Tibial artery (tissue), 4 donors: ENCODE results near the gene AP3B1.

Experiments
- DNase-seq, 2 donors: peaks; one replicate each; pipeline ENCODE4 v3.0.0-alpha.2; 2019
- H3K27ac ChIP-seq, 2 donors: fragments of 200-600 bp; sonication (generic) in 1 of 2; 1 replicate in 1 of 2; 2 replicates in 1 of 2; pipeline ENCODE4 v1.5.1; 2018 to 2019; ENCODE audit warnings: mild to moderate bottlenecking in 1 of 2
- H3K27me3 ChIP-seq, 2 donors: fragments of 200-600 bp; sonication (generic) in 1 of 2; one replicate each; pipeline versions ENCODE4 v1.5.1 to v1.6.0; 2016 to 2019
- H3K36me3 ChIP-seq, 3 donors: fragments of 200-600 bp; sonication (generic) in 2 of 3; one replicate each; pipeline ENCODE4 v1.5.1; 2016 to 2019; ENCODE audit warnings: mild to moderate bottlenecking in 2 of 3
- H3K4me1 ChIP-seq, 4 donors: fragments of 200-600 bp; sonication (generic) in 2 of 4; 1 replicate in 3 of 4; 2 replicates in 1 of 4; pipeline ENCODE4 v1.5.1; 2016 to 2019
- H3K4me3 ChIP-seq, 2 donors: fragments of 200-600 bp; sonication (generic) in 1 of 2; 1 replicate in 1 of 2; 2 replicates in 1 of 2; pipeline ENCODE4 v1.5.1; 2018 to 2019; ENCODE audit warnings: mild to moderate bottlenecking in 2 of 2
- H3K9me3 ChIP-seq, 3 donors: fragments of 200-600 bp; sonication (generic) in 1 of 3; one replicate each; pipeline ENCODE4 v1.5.1; 2016 to 2019
- intact Hi-C: fragments of 100-400 bp; cut with DNase I; formaldehyde crosslinking; loops from one replicate; pipeline ENCODE4 v1.15.0; 2023; ENCODE audit warnings: low total_unique reads
- TF ChIP-seq, protein P1 (sequence below), 2 experiments: fragments of 200-600 bp in 1 of 2; fragments of 450-650 bp in 1 of 2; IDR thresholded peaks; one replicate each; pipeline ENCODE4 v1.5.1; 2017 to 2019; ENCODE audit warnings: antibody characterized with exemption in 2 of 2, mild to moderate bottlenecking in 1 of 2, moderate library complexity in 1 of 2

AP3B1 gene

GRCh38 chr5:78234804-78235203 is 59.7 kb downstream of the AP3B1 start:
- TF ChIP-seq, protein P1, sequence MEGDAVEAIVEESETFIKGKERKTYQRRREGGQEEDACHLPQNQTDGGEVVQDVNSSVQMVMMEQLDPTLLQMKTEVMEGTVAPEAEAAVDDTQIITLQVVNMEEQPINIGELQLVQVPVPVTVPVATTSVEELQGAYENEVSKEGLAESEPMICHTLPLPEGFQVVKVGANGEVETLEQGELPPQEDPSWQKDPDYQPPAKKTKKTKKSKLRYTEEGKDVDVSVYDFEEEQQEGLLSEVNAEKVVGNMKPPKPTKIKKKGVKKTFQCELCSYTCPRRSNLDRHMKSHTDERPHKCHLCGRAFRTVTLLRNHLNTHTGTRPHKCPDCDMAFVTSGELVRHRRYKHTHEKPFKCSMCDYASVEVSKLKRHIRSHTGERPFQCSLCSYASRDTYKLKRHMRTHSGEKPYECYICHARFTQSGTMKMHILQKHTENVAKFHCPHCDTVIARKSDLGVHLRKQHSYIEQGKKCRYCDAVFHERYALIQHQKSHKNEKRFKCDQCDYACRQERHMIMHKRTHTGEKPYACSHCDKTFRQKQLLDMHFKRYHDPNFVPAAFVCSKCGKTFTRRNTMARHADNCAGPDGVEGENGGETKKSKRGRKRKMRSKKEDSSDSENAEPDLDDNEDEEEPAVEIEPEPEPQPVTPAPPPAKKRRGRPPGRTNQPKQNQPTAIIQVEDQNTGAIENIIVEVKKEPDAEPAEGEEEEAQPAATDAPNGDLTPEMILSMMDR (IDR thresholded peaks at IDR 0.05): no peak
- intact Hi-C loops: no loop called here
- Histone ChIP-seq H3K4me3 (no peak overlapping the region), H3K4me1 (peaks cover 0 to 21% (median 0%) of the 10 kb centered on the region in 4 donors), H3K27ac (no peak overlapping the region), H3K27me3 (no peaks in the 10 kb centered on the region), H3K9me3 (no peaks in the 10 kb centered on the region), H3K36me3 (peaks cover 0 to 6% (median 0%) of the 10 kb centered on the region in 3 donors)
- DNase-seq: no peak

- DNase-seq: no peak
- intact Hi-C loops: no loop called here
- no peak overlapping the region for H3K27ac ChIP-seq
- H3K4me3 ChIP-seq: no peak overlapping the region
- no peaks in the 10 kb centered on the region for H3K36me3 ChIP-seq
- no peaks in the 10 kb centered on the region for H3K9me3 ChIP-seq
- peaks cover 0 to 21% (median 0%) of the 10 kb centered on the region in 4 donors for H3K4me1 ChIP-seq
- no peaks in the 10 kb centered on the region for H3K27me3 ChIP-seq
- TF ChIP-seq, protein P1 (IDR thresholded peaks at IDR 0.05): no peak
Measured at GRCh38 chr5:78232163-78232562, 62.3 kb downstream of the AP3B1 start.

- Histone ChIP-seq H3K4me3 (no peak overlapping the region), H3K9me3 (no peaks in the 10 kb centered on the region), H3K27me3 (no peaks in the 10 kb centered on the region), H3K27ac (no peak overlapping the region), H3K4me1 (no peaks in the 10 kb centered on the region), H3K36me3 (peaks cover 35 to 36% (median 36%) of the 10 kb centered on the region in 3 donors)
- intact Hi-C loops: no loop called here
- TF ChIP-seq, protein P1 (IDR thresholded peaks at IDR 0.05): no peak
- DNase-seq: no peak
Measured at GRCh38 chr5:78224358-78224757, 70.1 kb downstream of the AP3B1 start.

DNA sequence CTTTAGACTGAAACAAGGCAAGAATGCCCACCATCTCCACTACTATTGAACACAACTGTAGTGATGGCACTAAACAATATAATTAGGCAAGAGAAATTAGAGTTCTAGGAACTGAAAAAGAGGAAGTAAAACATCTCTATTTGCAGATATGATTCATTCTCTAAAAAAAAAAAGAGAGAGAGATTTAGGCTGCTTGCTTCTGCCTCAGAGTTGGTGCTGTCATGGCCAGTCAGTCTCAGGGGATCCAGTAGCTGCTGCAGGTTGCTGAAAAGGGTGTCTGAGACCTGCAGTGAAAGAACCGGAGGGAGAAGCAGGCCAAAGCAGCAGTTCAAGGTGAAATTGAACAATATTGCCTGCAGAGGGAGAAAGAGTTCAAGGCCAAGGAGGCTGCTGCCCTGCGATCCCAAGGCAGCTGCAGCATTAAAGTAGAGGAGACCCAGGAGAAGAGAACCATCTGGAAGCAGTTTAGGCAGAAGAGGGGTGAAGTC is 72.5 kb downstream of the AP3B1 start:
- Histone ChIP-seq H3K36me3 (peaks cover 35 to 40% (median 36%) of the 10 kb centered on the region in 3 donors), H3K4me3 (no peak overlapping the region), H3K4me1 (no peaks in the 10 kb centered on the region), H3K27ac (no peak overlapping the region), H3K27me3 (no peaks in the 10 kb centered on the region), H3K9me3 (no peaks in the 10 kb centered on the region)
- TF ChIP-seq, protein P1 (IDR thresholded peaks at IDR 0.05): no peak
- intact Hi-C loops: no loop called here
- DNase-seq: no peak

- Histone ChIP-seq H3K27ac (no peak overlapping the region), H3K9me3 (no peaks in the 10 kb centered on the region), H3K4me1 (no peaks in the 10 kb centered on the region), H3K4me3 (no peak overlapping the region), H3K27me3 (no peaks in the 10 kb centered on the region), H3K36me3 (peaks cover 35 to 40% (median 36%) of the 10 kb centered on the region in 3 donors)
- no peak for DNase-seq
- TF ChIP-seq, protein P1 (IDR thresholded peaks at IDR 0.05): no peak
- intact Hi-C loops: no loop called here
Measured at GRCh38 chr5:78221467-78221866, 73.0 kb downstream of the AP3B1 start.

DNA sequence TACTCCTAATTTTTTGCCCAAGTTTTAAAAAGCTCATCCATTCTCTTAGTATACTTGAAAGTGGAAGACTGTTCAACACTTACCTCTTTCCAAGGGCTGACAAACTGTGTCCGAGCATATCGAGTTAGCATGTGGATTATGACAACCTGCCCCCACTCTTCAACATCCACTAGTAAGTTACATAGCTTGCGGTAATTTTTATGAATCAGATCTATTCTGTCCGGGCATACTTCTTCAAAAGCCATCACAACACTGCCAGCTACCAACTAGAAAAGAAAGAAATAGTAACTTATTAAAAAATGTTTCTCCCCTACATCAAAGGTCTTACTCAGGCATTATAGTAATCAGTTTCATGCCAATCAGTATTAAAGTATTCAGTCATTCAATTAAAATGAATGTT is 78.5 kb downstream of the AP3B1 start:
- Histone ChIP-seq H3K27ac (no peak overlapping the region), H3K4me3 (no peak overlapping the region), H3K27me3 (no peaks in the 10 kb centered on the region), H3K9me3 (no peaks in the 10 kb centered on the region), H3K36me3 (peaks cover 8 to 19% (median 16%) of the 10 kb centered on the region in 3 donors), H3K4me1 (no peaks in the 10 kb centered on the region)
- intact Hi-C loops: no loop called here
- TF ChIP-seq, protein P1 (IDR thresholded peaks at IDR 0.05): no peak
- DNase-seq: no peak
